Liver (tissue), 9 donors: ENCODE measurements around the gene NUP214. TPM values are rescaled to one million over a fixed set of nuclear protein-coding genes. Genes with fewer than 3 reads are reported as not detected.

Experiments used
- DNase-seq: peaks from one replicate; pipeline ENCODE4 v3.0.0-alpha.2; 2017; ENCODE audit warnings: low spot score
- H3K27ac ChIP-seq, 2 donors: one replicate each; pipeline ENCODE4 v1.7.0; 2013; ENCODE audit warnings: inconsistent platforms in 2 of 2, low read length in 2 of 2, control low read depth in 1 of 2, low read depth in 1 of 2, mild to moderate bottlenecking in 1 of 2
- H3K27me3 ChIP-seq, 4 donors: one replicate each; pipeline versions ENCODE4 v1.6.1 to v1.7.0; 2013; ENCODE audit warnings: low read length in 3 of 4, inconsistent platforms in 1 of 4, mild to moderate bottlenecking in 1 of 4, moderate library complexity in 1 of 4; ENCODE audit not compliant: control insufficient read depth in 4 of 4, insufficient read depth in 4 of 4
- H3K36me3 ChIP-seq, 4 donors: one replicate each; pipeline versions ENCODE4 v1.6.1 to v1.7.0; 2013; ENCODE audit warnings: low read length in 3 of 4, mild to moderate bottlenecking in 3 of 4, low read depth in 1 of 4, moderate library complexity in 1 of 4; ENCODE audit not compliant: control insufficient read depth in 4 of 4, insufficient read depth in 3 of 4
- H3K4me1 ChIP-seq, 4 donors: one replicate each; pipeline versions ENCODE4 v1.6.1 to v1.7.0; 2013; ENCODE audit warnings: low read length in 3 of 4, mild to moderate bottlenecking in 3 of 4, moderate library complexity in 1 of 4; ENCODE audit not compliant: control insufficient read depth in 4 of 4, insufficient read depth in 4 of 4
- H3K4me3 ChIP-seq, 3 donors: one replicate each; pipeline versions ENCODE4 v1.6.1 to v1.7.0; 2013; ENCODE audit warnings: low read length in 3 of 3, control low read depth in 1 of 3, low read depth in 1 of 3, mild to moderate bottlenecking in 1 of 3
- H3K9ac ChIP-seq, 2 donors: one replicate each; pipeline ENCODE4 v1.7.0; 2013; ENCODE audit warnings: low read length in 2 of 2, mild to moderate bottlenecking in 2 of 2, moderate library complexity in 2 of 2, control low read depth in 1 of 2, low read depth in 1 of 2
- H3K9me3 ChIP-seq, 4 donors: one replicate each; pipeline versions ENCODE4 v1.6.1 to v1.7.0; 2013; ENCODE audit warnings: low read length in 3 of 4; ENCODE audit not compliant: control insufficient read depth in 4 of 4
- ATF3 ChIP-seq: IDR thresholded peaks from 2 replicates; pipeline ENCODE4 v1.6.1; 2016; ENCODE audit warnings: antibody characterized with exemption
- CTCF ChIP-seq: fragments of 150-350 bp; IDR thresholded peaks from 2 replicates; pipeline ENCODE4 v1.5.1; 2017; ENCODE audit warnings: improper control_type of control experiment, low read depth, low read length; ENCODE audit not compliant: missing input control
- EGR1 ChIP-seq, 2 donors: IDR thresholded peaks; 2 replicates each; pipeline ENCODE4 v1.6.1; 2016 to 2018; ENCODE audit warnings: antibody characterized with exemption in 2 of 2, low read depth in 2 of 2
- FOXA2 ChIP-seq: IDR thresholded peaks from 2 replicates; pipeline ENCODE4 v1.6.1; 2016; ENCODE audit warnings: antibody characterized with exemption
- GABPA ChIP-seq, 2 donors: IDR thresholded peaks in 1 of 2; conservative IDR thresholded peaks in 1 of 2; 2 replicates each; pipeline ENCODE4 v1.6.1; 2016; ENCODE audit warnings: antibody characterized with exemption in 2 of 2, mild to moderate bottlenecking in 1 of 2, moderate library complexity in 1 of 2
- HNF4A ChIP-seq, 2 donors: conservative IDR thresholded peaks; 2 replicates each; pipeline ENCODE4 v1.6.1; 2016; ENCODE audit warnings: antibody characterized with exemption in 2 of 2, mild to moderate bottlenecking in 2 of 2
- HNF4G ChIP-seq: IDR thresholded peaks from 2 replicates; pipeline ENCODE4 v1.6.1; 2016; ENCODE audit warnings: antibody characterized with exemption
- JUND ChIP-seq, 2 donors: IDR thresholded peaks; 2 replicates each; pipeline ENCODE4 v1.6.1; 2016; ENCODE audit warnings: antibody characterized with exemption in 2 of 2
- MAX ChIP-seq: IDR thresholded peaks from 2 replicates; pipeline ENCODE4 v1.6.1; 2016; ENCODE audit warnings: antibody characterized with exemption
- NR2F2 ChIP-seq: IDR thresholded peaks from 2 replicates; pipeline ENCODE4 v1.6.1; 2016; ENCODE audit warnings: antibody characterized with exemption
- RAD21 ChIP-seq, 2 donors: IDR thresholded peaks; 2 replicates each; pipeline ENCODE4 v1.6.1; 2016; ENCODE audit warnings: antibody characterized with exemption in 2 of 2, mild to moderate bottlenecking in 2 of 2
- REST ChIP-seq: IDR thresholded peaks from 2 replicates; pipeline ENCODE4 v1.6.1; 2016; ENCODE audit warnings: antibody characterized with exemption, mild to moderate bottlenecking
- RXRA ChIP-seq, 2 donors: IDR thresholded peaks; 2 replicates each; pipeline ENCODE4 v1.6.1; 2017 to 2018; ENCODE audit warnings: antibody characterized with exemption in 2 of 2, mild to moderate bottlenecking in 1 of 2
- SP1 ChIP-seq: IDR thresholded peaks from 2 replicates; pipeline ENCODE4 v1.6.1; 2018; ENCODE audit warnings: antibody characterized with exemption, mild to moderate bottlenecking
- TAF1 ChIP-seq: conservative IDR thresholded peaks from 2 replicates; pipeline ENCODE4 v1.6.1; 2016; ENCODE audit warnings: antibody characterized with exemption, mild to moderate bottlenecking
- YY1 ChIP-seq: IDR thresholded peaks from 2 replicates; pipeline ENCODE4 v1.6.1; 2016; ENCODE audit warnings: antibody characterized with exemption, mild to moderate bottlenecking
- WGBS: extraction: QIAGEN DNeasy Blood & Tissue Kit; methylation state at CpG from one replicate; pipeline ENCODE4 v1.1.7; 2013; 5-methylcytosine and 5-hydroxymethylcytosine counted together
- polyA plus RNA-seq, 2 donors: library from polyadenylated mRNA; stranded (reverse) in 1 of 2; unstranded in 1 of 2; fragments of 200-250 nt in 1 of 2; fragments of >200 nt in 1 of 2; fragmentation: Nextera tagmentation in 1 of 2; extraction: Ambion mirVana in 1 of 2; gene quantifications; one replicate each; pipeline versions ENCODE4 v1.2.1 to v1.2.3, GENCODE V29; 2013 to 2015
- total RNA-seq, 2 donors: library from RNA; depleted of rRNA; stranded (reverse); fragments of >200 nt; gene quantifications; one replicate each; pipeline ENCODE4 v1.2.3, GENCODE V29; 2014
- donor health status: healthy.
- donor health status: healthy.
- donor health status: healthy.
- donor health status: healthy.
- donor health status: healthy.

Gene NUP214
- total and polyA plus RNA-seq, 4 donors = 8.8 to 19.5 (median 16.5) TPM

- no peak for TF ChIP-seq CTCF
These were observed 31.4 kb upstream of the NUP214 start (continued) for GRCh38 chr9:131094015-131094414.

- peaks cover 0 to 6% (median 3%) of the 10 kb centered on the region in 4 donors for H3K27me3 ChIP-seq
- DNase-seq = no peak
- H3K9me3 ChIP-seq = no peaks in the 10 kb centered on the region
- H3K4me1 ChIP-seq = peaks cover 4 to 10% (median 6%) of the 10 kb centered on the region in 4 donors
- TF ChIP-seq ATF3 (no peak), CTCF (no peak), HNF4A (conservative IDR thresholded peaks at IDR 0.05) (no peak), TAF1 (no peak), REST (no peak), YY1 (no peak)
- WGBS = 72% methylated on average over 12 of the region's 12 CpGs
- H3K27ac ChIP-seq = no peak overlapping the region
- H3K9ac ChIP-seq = no peak overlapping the region
- H3K36me3 ChIP-seq = no peaks in the 10 kb centered on the region
- no peak overlapping the region for H3K4me3 ChIP-seq
These were observed 30.8 kb upstream of the NUP214 start for GRCh38 chr9:131094622-131095021.

- peaks cover 4 to 10% (median 6%) of the 10 kb centered on the region in 4 donors for H3K4me1 ChIP-seq
- DNase-seq = no peak
- peaks cover 0 to 6% (median 3%) of the 10 kb centered on the region in 4 donors for H3K27me3 ChIP-seq
- H3K9me3 ChIP-seq = no peaks in the 10 kb centered on the region
- no peak overlapping the region for H3K9ac ChIP-seq
- H3K36me3 ChIP-seq = no peaks in the 10 kb centered on the region
- peak overlapping the region in 1 of 3 donors; percentile 45 for H3K4me3 ChIP-seq
- no peak overlapping the region for H3K27ac ChIP-seq
- WGBS = 36% methylated on average over 16 of the region's 16 CpGs
- no peak for TF ChIP-seq RAD21 (IDR thresholded peaks at IDR 0.05)
- no peak for TF ChIP-seq NR2F2
- TF ChIP-seq GABPA (IDR thresholded peaks at IDR 0.05 in 1 of 2, conservative IDR thresholded peaks at IDR 0.05 in 1 of 2) = no peak
- no peak for TF ChIP-seq SP1
- no peak for TF ChIP-seq TAF1
- no peak for TF ChIP-seq HNF4A (conservative IDR thresholded peaks at IDR 0.05)
- no peak for TF ChIP-seq EGR1 (IDR thresholded peaks at IDR 0.05; ENCODE audit: low read depth in 2 of 2)
- TF ChIP-seq YY1 = no peak
- no peak for TF ChIP-seq JUND (IDR thresholded peaks at IDR 0.05)
- no peak for TF ChIP-seq ATF3
- no peak for TF ChIP-seq FOXA2
- no peak for TF ChIP-seq CTCF
- TF ChIP-seq MAX = no peak
- no peak for TF ChIP-seq HNF4G
- no peak for TF ChIP-seq RXRA (IDR thresholded peaks at IDR 0.05)
These were observed 29.6 kb upstream of the NUP214 start for GRCh38 chr9:131095666-131096268.
